HepG2 (cell line): ENCODE measurements around the gene RAC3. TPM values are rescaled to one million over a fixed set of nuclear protein-coding genes. Genes with fewer than 3 reads are reported as not detected.
A peak's percentile ranks its signal among the peaks of the same experiment; 100 is the strongest.

Experiments
- ARID2 ChIP-seq: sonication (generic); formaldehyde crosslinking; IDR thresholded peaks from 2 replicates; pipeline ENCODE4 v1.8.1; 2022; ENCODE audit warnings: mild to moderate bottlenecking, missing genetic modification reagents, borderline replicate concordance
- CBFB ChIP-seq: sonication (generic); formaldehyde crosslinking; IDR thresholded peaks from 2 replicates; pipeline ENCODE4 v1.4.0; 2020; ENCODE audit warnings: missing genetic modification reagents
- CBX5 ChIP-seq: sonication (generic); formaldehyde crosslinking; IDR thresholded peaks from 2 replicates; pipeline ENCODE4 v1.4.0; 2020; ENCODE audit warnings: missing genetic modification reagents, borderline replicate concordance
- DR1 ChIP-seq: sonication (generic); formaldehyde crosslinking; IDR thresholded peaks from 2 replicates; pipeline ENCODE4 v1.8.0; 2021; ENCODE audit warnings: mild to moderate bottlenecking, missing genetic modification reagents, inconsistent platforms
- GRHL1 ChIP-seq: sonication (generic); formaldehyde crosslinking; conservative IDR thresholded peaks from 2 replicates; pipeline ENCODE4 v1.8.0; 2022; ENCODE audit warnings: missing genetic modification reagents
- HDAC1 ChIP-seq: sonication (generic); formaldehyde crosslinking; IDR thresholded peaks from 2 replicates; pipeline ENCODE4 v1.5.1; 2020; ENCODE audit warnings: mild to moderate bottlenecking, missing genetic modification reagents
- KLF11 ChIP-seq: IDR thresholded peaks from 2 replicates; pipeline ENCODE4 v1.6.1; 2016; ENCODE audit warnings: missing compliant biosample characterization
- NFAT5 ChIP-seq: sonication (generic); formaldehyde crosslinking; IDR thresholded peaks from 2 replicates; pipeline ENCODE4 v1.4.0; 2020; ENCODE audit warnings: missing genetic modification reagents
- NRL ChIP-seq: sonication (generic); formaldehyde crosslinking; IDR thresholded peaks from 2 replicates; pipeline ENCODE4 v1.5.0; 2020; ENCODE audit warnings: missing genetic modification reagents, mild to moderate bottlenecking, moderate library complexity, borderline replicate concordance
- PRDM10 ChIP-seq: sonication (generic); formaldehyde crosslinking; IDR thresholded peaks from 2 replicates; pipeline ENCODE4 v1.4.0; 2020; ENCODE audit warnings: low read depth, missing genetic modification reagents
- SKI ChIP-seq: fragments of 450-650 bp; IDR thresholded peaks from one replicate; pipeline ENCODE4 v1.6.1; 2018; ENCODE audit warnings: mild to moderate bottlenecking; ENCODE audit not compliant: partially characterized antibody
- SMC3 ChIP-seq: IDR thresholded peaks from 2 replicates; pipeline ENCODE4 v1.6.1; 2011; ENCODE audit warnings: low read length, improper control_type of control experiment
- TBX2 ChIP-seq: sonication (generic); formaldehyde crosslinking; IDR thresholded peaks from 2 replicates; pipeline ENCODE4 v1.5.0; 2020; ENCODE audit warnings: missing genetic modification reagents, mild to moderate bottlenecking, borderline replicate concordance
- ZC3H13 ChIP-seq: sonication (generic); formaldehyde crosslinking; IDR thresholded peaks from 2 replicates; pipeline ENCODE4 v1.8.1; 2023; ENCODE audit warnings: mild to moderate bottlenecking, missing genetic modification reagents, moderate library complexity
- ZNF136 ChIP-seq: sonication (generic); formaldehyde crosslinking; IDR thresholded peaks from 2 replicates; pipeline ENCODE4 v1.8.1; 2022; ENCODE audit warnings: low read depth, mild to moderate bottlenecking, moderate library complexity, missing genetic modification reagents
- ZNF292 ChIP-seq: sonication (generic); formaldehyde crosslinking; IDR thresholded peaks from 2 replicates; pipeline ENCODE4 v1.8.1; 2022; ENCODE audit warnings: mild to moderate bottlenecking, low read depth, missing genetic modification reagents, borderline replicate concordance
- ZNF556 ChIP-seq: sonication (generic); formaldehyde crosslinking; IDR thresholded peaks from 2 replicates; pipeline ENCODE4 v1.4.0; 2020; ENCODE audit warnings: mild to moderate bottlenecking, missing genetic modification reagents, borderline replicate concordance
- polyA plus RNA-seq, 8 experiments: library from polyadenylated mRNA; depleted of rRNA in 3 of 8; stranded (reverse) in 7 of 8; unstranded in 1 of 8; fragments of >200 nt; fragmentation: Illumina TruSeq in 4 of 8; extraction: Trizol in 4 of 8; gene quantifications; 2 replicates each; pipeline versions ENCODE4 v1.2.1 to v1.2.3, GENCODE V29; 2011 to 2016; ENCODE audit warnings: low read depth in 4 of 8, missing spikeins in 1 of 8, mixed read lengths in 1 of 8; ENCODE audit not compliant: insufficient read depth in 1 of 8
- total RNA-seq, 5 experiments: library from RNA; depleted of rRNA; stranded (reverse); fragments of >200 nt; fragmentation: Illumina TruSeq; extraction: Trizol; gene quantifications; 2 replicates each; pipeline ENCODE4 v1.2.3, GENCODE V29; 2016; ENCODE audit warnings: low read depth in 1 of 5

RAC3 gene
- total and polyA plus RNA-seq, 2 of the 13 experiments (the other 11 are each of a cell fraction or from before 2014, with no cell fraction given), result 10.5 to 21.3 TPM

- peak; percentile 55; the same call in 1 of the 2 replicates for TF ChIP-seq ZNF292 (CRISPR knock-in tag)
- TF ChIP-seq HDAC1, result peak; percentile 85
- TF ChIP-seq KLF11 (CRISPR knock-in tag), result peak; percentile 84; the same call in 1 of the 2 replicates
- peak; percentile 24; the same call in 1 of the 2 replicates for TF ChIP-seq DR1 (CRISPR knock-in tag)
- TF ChIP-seq ZNF136 (CRISPR knock-in tag), result peak; percentile 34
- peak; percentile 64; the same call in 1 of the 2 replicates for TF ChIP-seq CBX5 (CRISPR knock-in tag)
- TF ChIP-seq ZNF556, result peak; percentile 18; the same call in 1 of the 2 replicates
- TF ChIP-seq NFAT5 (CRISPR knock-in tag), result 0 out of 2 replicates have a peak, but pooled peaks have one; percentile 16
- no peak for TF ChIP-seq GRHL1 (CRISPR knock-in tag)
- TF ChIP-seq ZC3H13, result peak; percentile 82; the same call in 1 of the 2 replicates
- TF ChIP-seq SKI, result peak; percentile 29
- TF ChIP-seq SMC3, result no peak; the same call in 1 of the 2 replicates
- TF ChIP-seq PRDM10 (CRISPR knock-in tag), result 0 out of 2 replicates have a peak, but pooled peaks have one; percentile 4
- peak; percentile 67; the same call in 1 of the 2 replicates for TF ChIP-seq TBX2
- peak; percentile 90 for TF ChIP-seq NRL (CRISPR knock-in tag)
- peak; percentile 83; the same call in 1 of the 2 replicates for TF ChIP-seq CBFB (CRISPR knock-in tag)
- TF ChIP-seq ARID2, result no peak; the same call in 1 of the 2 replicates
These were observed 31.3 kb upstream of the RAC3 start (continued) for GRCh38 chr17:81999976-82000802.
